ENCODE results near the gene CEBPA. TPM values are rescaled to one million over a fixed set of nuclear protein-coding genes. Genes with fewer than 3 reads are reported as not detected.

CEBPA gene
- total and polyA plus RNA-seq, 9 donors, result 0.92 to 6.1 (median 3.7) TPM

- H3K4me3 ChIP-seq, result no peak overlapping the region
- no peak overlapping the region for H3K27ac ChIP-seq
- no peaks in the 10 kb centered on the region for H3K27me3 ChIP-seq
- no peaks in the 10 kb centered on the region for H3K36me3 ChIP-seq
- no peaks in the 10 kb centered on the region for H3K4me1 ChIP-seq (ENCODE audit: insufficient read depth)
- intact Hi-C loops (cut with DNase I), result no loop called here
- no peak for DNase-seq
- 69 to 80% (median 70%) methylated on average over 11 to 14 of the region's 14 CpGs for WGBS, 3 donors
- no peaks in the 10 kb centered on the region for H3K9me3 ChIP-seq
- TF ChIP-seq POLR2A (IDR thresholded peaks at IDR 0.05) (no peak), CTCF (IDR thresholded peaks at IDR 0.05) (no peak), EP300 (IDR thresholded peaks at IDR 0.05) (no peak)
Measured at GRCh38 chr19:33261511-33262189, 40.7 kb downstream of the CEBPA start.

GRCh38 chr19:33260628-33261418, 41.5 kb downstream of the CEBPA start:
- intact Hi-C loops (cut with DNase I), result no loop called here
- no peaks in the 10 kb centered on the region for H3K27me3 ChIP-seq
- WGBS, 3 donors, result 70 to 76% (median 73%) methylated on average over 24 of the region's 24 CpGs

GRCh38 chr19:33259539-33259938, 42.8 kb downstream of the CEBPA start:
- Histone ChIP-seq H3K4me1 (ENCODE audit: insufficient read depth) (no peaks in the 10 kb centered on the region), H3K27me3 (no peaks in the 10 kb centered on the region), H3K9me3 (no peaks in the 10 kb centered on the region), H3K36me3 (no peaks in the 10 kb centered on the region), H3K27ac (no peak overlapping the region), H3K4me3 (no peak overlapping the region)
- DNase-seq, result no peak
- intact Hi-C loops (cut with DNase I), result no loop called here
- WGBS, 3 donors, result 77 to 79% (median 78%) methylated on average over 6 of the region's 6 CpGs
- no peak for TF ChIP-seq EP300 (IDR thresholded peaks at IDR 0.05)

More at GRCh38 chr19:33260628-33261418, 41.5 kb downstream of the CEBPA start:
- Histone ChIP-seq H3K4me3 (no peak overlapping the region), H3K4me1 (ENCODE audit: insufficient read depth) (no peaks in the 10 kb centered on the region), H3K36me3 (no peaks in the 10 kb centered on the region), H3K9me3 (no peaks in the 10 kb centered on the region), H3K27ac (no peak overlapping the region)
- TF ChIP-seq CTCF (IDR thresholded peaks at IDR 0.05), result no peak
- TF ChIP-seq EP300 (IDR thresholded peaks at IDR 0.05), result no peak
- TF ChIP-seq POLR2A (IDR thresholded peaks at IDR 0.05), result no peak
- DNase-seq, result no peak

GRCh38 chr19:33257828-33258227, 44.5 kb downstream of the CEBPA start:
- no peaks in the 10 kb centered on the region for H3K27me3 ChIP-seq

More at GRCh38 chr19:33257828-33258227, 44.5 kb downstream of the CEBPA start:
- TF ChIP-seq POLR2A (IDR thresholded peaks at IDR 0.05), result no peak
- no peak for TF ChIP-seq EP300 (IDR thresholded peaks at IDR 0.05)
- no peak for TF ChIP-seq CTCF (IDR thresholded peaks at IDR 0.05)
- WGBS, 3 donors, result 95 to 100% (median 99%) methylated on average over 2 of the region's 2 CpGs
- H3K4me3 ChIP-seq, result no peak overlapping the region
- intact Hi-C loops (cut with DNase I), result no loop called here
- no peaks in the 10 kb centered on the region for H3K4me1 ChIP-seq (ENCODE audit: insufficient read depth)
- H3K9me3 ChIP-seq, result no peaks in the 10 kb centered on the region
- H3K36me3 ChIP-seq, result no peaks in the 10 kb centered on the region
- no peak for DNase-seq
- no peak overlapping the region for H3K27ac ChIP-seq

Measured in ovary (tissue), 9 donors.